GM04504 (cell line): ENCODE data around the gene PITRM1.

Experiments
- DNase-seq: peaks from one replicate; pipeline ENCODE4 v3.0.0-alpha.2; 2012; ENCODE audit warnings: low read depth

The PITRM1 gene

GRCh38 chr10:3139216-3139910 lies 33.2 kb downstream of the PITRM1 start:
- no peak for DNase-seq

- no peak for DNase-seq
Measured at GRCh38 chr10:3137958-3138726, 34.4 kb downstream of the PITRM1 start.

GRCh38 chr10:3136763-3137611 lies 35.6 kb downstream of the PITRM1 start:
- DNase-seq = peak; percentile 64

GRCh38 chr10:3136336-3136735 lies 36.2 kb downstream of the PITRM1 start:
- DNase-seq = no peak

GRCh38 chr10:3135006-3135405 lies 37.6 kb downstream of the PITRM1 start:
- DNase-seq = no peak

- DNase-seq = no peak
Measured at GRCh38 chr10:3133948-3134347, 38.6 kb downstream of the PITRM1 start.

GRCh38 chr10:3132036-3133025 lies 40.3 kb downstream of the PITRM1 start:
- DNase-seq = no peak

GRCh38 chr10:3131098-3131497 lies 41.5 kb downstream of the PITRM1 start:
- DNase-seq = no peak

- DNase-seq = no peak
Measured at GRCh38 chr10:3129581-3130340, 42.8 kb downstream of the PITRM1 start.

GRCh38 chr10:3128379-3129130 lies 44.0 kb downstream of the PITRM1 start:
- DNase-seq = no peak

GRCh38 chr10:3127921-3128320 lies 44.7 kb downstream of the PITRM1 start:
- no peak for DNase-seq

- DNase-seq = no peak
Measured at GRCh38 chr10:3126741-3127346, 45.7 kb downstream of the PITRM1 start.

- DNase-seq = no peak
Measured at GRCh38 chr10:3126249-3126648, 46.3 kb downstream of the PITRM1 start.

GRCh38 chr10:3125527-3126170 lies 46.9 kb downstream of the PITRM1 start:
- no peak for DNase-seq

GRCh38 chr10:3124412-3125175 lies 48.0 kb downstream of the PITRM1 start:
- DNase-seq = no peak

- DNase-seq = no peak
Measured at GRCh38 chr10:3123571-3124411, 48.8 kb downstream of the PITRM1 start.

- no peak for DNase-seq
Measured at GRCh38 chr10:3122486-3123205, 49.9 kb downstream of the PITRM1 start.
